GM12865 (cell line): ENCODE measurements around the gene SLC25A44.
"Not testable (repeated sequence)": the region's sequence is repeated elsewhere in the genome, so short reads cannot be mapped to it uniquely, and the experiment has no call there.

Experiments
- DNase-seq: peaks from one replicate; pipeline ENCODE4 v3.0.0; 2010; ENCODE audit warnings: low read depth
- H3K4me3 ChIP-seq: 2 replicates; pipeline ENCODE4 v1.5.1; 2011; ENCODE audit warnings: mild to moderate bottlenecking, low read depth, low read length, control low read depth
- CTCF ChIP-seq: IDR thresholded peaks from 2 replicates; pipeline ENCODE4 v1.5.1; 2011; ENCODE audit warnings: low read length, control low read depth, low read depth, inconsistent platforms; ENCODE audit not compliant: insufficient read depth; ENCODE audit errors: missing control alignments

SLC25A44 gene

DNA sequence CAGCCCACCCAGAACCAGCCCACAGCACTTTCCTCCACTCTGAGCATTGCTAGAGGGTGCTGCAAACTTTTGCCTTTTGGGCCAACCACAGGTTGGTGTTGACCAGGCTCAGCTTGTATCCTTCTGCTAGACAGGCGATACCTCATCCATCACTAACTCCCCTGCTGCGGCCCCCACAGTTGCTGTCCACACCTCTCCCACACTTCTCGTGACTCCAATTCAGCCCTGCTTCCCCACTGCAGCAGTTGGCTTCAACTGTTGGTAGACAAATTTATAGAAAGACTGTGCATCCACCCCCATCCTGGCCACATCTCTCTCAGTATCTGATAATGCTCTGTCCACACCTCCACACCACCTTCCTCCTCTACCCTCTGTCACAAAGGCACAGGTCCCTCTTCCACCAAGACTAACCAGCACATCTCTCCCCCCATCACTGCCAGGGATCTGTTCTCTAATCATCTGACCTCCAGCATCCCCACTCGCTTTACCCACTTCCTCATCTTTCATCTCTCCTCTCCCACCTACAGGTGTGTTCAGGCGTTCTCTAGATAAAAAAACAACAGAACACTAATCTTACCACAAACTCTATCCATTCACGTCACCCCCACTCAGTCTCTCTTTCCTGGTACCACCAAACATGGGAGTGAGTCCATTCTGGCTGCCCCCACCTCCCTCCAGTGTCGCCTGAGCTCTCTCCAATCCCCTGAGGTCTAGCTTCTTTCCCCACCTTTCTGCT, 15.8 kb upstream of the SLC25A44 start:
- H3K4me3 ChIP-seq = no peak overlapping the region
- no peak for DNase-seq
- TF ChIP-seq CTCF = no peak

- no peak overlapping the region for H3K4me3 ChIP-seq
- no peak for TF ChIP-seq CTCF
- no peak for DNase-seq
Observed at GRCh38 chr1:156180471-156180870, 13.4 kb upstream of the SLC25A44 start.

DNA sequence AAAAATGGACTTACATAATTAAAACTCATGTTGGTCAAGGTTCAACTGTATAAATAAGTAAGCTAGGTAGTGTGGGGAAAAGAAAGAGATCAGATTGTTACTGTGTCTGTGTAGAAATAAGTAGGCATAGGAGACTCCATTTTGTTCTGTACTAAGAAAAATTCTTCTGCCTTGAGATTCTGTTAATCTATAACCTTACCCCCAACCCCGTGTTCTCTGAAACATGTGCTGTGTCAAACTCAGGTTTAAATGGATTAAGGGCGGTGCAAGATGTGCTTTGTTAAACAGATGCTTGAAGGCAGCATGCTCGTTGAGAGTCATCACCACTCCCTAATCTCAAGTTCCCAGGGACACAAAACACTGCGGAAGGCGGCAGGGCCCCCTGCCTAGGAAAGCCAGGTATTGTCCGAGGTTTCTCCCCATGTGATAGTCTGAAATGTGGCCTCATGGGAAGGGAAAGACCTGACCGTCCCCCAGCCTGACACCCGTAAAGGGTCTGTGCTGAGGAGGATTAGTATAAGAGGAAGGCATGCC, 12.4 kb upstream of the SLC25A44 start:
- DNase-seq, H3K4me3 ChIP-seq: not testable (repeated sequence)

DNA sequence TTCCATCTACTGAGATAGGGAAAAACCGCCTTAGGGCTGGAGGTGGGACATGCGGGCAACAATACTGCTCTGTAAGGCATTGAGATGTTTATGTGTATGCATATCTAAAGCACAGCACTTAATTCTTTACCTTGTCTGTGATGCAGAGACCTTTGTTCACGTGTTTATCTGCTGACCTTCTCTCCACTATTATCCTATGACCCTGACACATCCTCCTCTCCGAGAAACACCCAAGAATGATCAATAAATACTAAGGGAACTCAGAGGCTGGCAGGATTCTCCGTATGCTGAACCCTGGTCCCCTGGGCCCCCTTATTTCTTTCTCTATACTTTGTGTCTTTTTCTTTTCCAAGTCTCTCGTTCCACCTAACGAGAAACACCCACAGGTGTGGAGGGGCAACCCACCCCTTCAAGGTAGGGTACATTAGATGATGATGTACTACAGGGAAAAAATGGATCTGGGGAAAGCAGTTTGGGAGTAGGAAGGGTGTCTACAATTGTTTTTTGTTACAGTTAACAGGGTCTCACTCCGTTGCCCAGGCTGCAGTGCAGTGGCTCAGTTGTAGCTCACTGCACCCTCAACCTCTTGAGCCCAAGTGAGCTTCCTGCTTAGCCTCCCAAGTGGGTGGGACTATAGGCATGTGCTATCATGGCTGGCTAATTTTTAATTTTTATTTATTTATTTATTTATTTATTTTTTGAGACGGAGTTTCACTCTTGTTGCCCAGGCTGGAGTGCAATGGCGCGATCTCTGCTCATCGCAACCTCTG, 11.7 kb upstream of the SLC25A44 start:
- not testable (repeated sequence) for DNase-seq, H3K4me3 ChIP-seq

DNA sequence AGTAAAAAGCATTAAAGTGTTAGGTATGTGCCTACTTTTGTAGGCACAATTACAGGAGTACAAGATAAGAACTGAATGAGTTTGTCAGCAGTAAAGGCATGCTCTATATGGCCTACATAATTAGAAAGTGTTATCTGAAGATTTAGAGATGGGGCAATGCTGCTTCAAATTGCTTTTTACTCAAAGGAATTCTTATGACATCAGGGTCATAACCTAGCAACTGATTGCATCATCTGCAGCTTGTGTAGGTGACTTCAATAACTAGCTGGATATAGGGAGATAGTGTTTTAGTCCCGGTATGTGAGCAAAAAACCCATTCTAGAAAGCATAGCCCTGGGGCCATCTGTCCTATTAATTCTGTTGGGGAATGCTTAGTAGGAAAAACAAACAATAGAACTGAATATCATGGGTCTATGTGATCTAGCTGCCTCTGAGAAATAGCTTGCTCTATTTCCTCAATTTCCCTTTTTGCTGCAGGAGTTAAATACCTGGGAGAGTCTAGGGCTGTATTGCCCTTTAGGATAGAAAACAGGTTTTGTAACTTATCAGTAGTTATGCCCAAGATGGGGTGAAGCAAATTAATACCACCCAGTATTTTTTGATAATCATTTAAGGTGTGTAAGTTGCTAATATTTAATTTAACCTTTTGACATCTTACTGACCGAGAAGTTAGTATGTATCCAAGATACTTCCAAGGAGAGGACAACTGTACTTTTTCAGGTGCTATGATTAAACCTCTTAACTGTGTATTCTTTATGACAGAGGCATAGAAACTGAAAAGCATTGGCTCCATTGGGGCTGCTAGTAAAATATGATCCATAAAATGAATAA, 7.3 kb upstream of the SLC25A44 start:
- not testable (repeated sequence) for H3K4me3 ChIP-seq

GRCh38 chr1:156190265-156190664, 3.6 kb upstream of the SLC25A44 start:
- H3K4me3 ChIP-seq, DNase-seq: not testable (repeated sequence)

More for the DNA sequence above, 7.3 kb upstream of the SLC25A44 start:
- DNase-seq = not testable (repeated sequence)

DNA sequence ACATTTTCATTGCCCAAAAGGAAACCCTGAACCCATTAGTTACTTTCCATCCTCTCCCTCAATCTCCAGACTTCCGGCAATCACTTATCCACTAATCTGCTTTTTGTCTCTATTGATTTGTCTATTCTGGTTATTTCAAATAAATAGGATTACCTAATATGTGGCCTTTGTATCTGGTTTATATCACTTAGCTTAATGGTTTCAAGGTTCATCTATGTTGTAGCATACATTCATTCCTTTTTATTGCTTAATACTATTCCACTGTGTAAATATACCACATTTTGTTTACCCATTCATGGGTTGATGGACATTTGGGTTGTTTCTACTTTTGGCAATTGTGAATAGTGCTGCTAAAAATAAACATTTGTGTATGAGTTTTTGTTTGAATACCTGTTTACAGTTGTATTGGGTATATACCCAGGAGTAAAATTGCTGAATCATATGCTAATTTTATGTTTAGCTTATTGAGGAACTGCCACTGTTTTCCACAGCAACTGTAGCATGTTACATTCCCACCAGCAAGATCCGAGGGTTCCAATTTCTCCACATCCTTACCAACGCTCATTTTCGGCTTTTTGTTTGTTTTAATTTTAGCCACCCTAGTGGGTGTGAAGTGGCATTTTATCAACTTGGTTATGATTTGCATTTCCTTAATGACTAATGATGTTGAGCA, 2.5 kb upstream of the SLC25A44 start:
- no peak overlapping the region for H3K4me3 ChIP-seq
- TF ChIP-seq CTCF = no peak
- DNase-seq = no peak

DNA sequence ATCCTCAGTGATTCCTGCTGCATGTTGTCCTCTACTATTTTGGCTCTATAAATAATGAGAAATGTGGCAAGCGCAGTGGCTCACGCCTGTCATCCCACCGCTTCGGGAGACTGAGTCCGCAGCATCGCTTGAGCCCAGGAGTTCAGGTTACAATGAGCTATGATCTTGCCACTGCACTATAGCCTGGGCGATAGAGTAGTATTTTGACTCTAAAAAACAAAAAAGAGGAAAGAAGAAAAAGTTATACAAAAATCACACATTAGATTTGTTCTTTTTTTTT, 756 bp upstream of the SLC25A44 start:
- no peak for TF ChIP-seq CTCF
- peak overlapping the region; percentile 62 for H3K4me3 ChIP-seq

More for the DNA sequence above, 756 bp upstream of the SLC25A44 start:
- no peak for DNase-seq
